22Rv1 (cell line): ENCODE results near the gene ACER3.

ENCODE experiments used
- CTCF ChIP-seq: fragments of 450-650 bp; IDR thresholded peaks from 2 replicates; pipeline ENCODE4 v1.5.1; 2017; ENCODE audit warnings: mild to moderate bottlenecking
- ZFX ChIP-seq: fragments of 450-650 bp; IDR thresholded peaks from 2 replicates; pipeline ENCODE4 v1.6.1; 2017; ENCODE audit warnings: antibody characterized with exemption, borderline replicate concordance

- TF ChIP-seq CTCF: no peak
- no peak for TF ChIP-seq ZFX
Measured at GRCh38 chr11:76997512-76997911, 136.8 kb downstream of the ACER3 start.
